HCT116 (cell line): ENCODE measurements around the gene C20orf96.

Experiments
- CTCF ChIP-seq, 3 experiments: fragments of 200-600 bp in 1 of 3; sonication (generic) in 1 of 3; IDR thresholded peaks in 2 of 3; conservative IDR thresholded peaks in 1 of 3; 2 replicates each; pipeline ENCODE4 v1.5.1; 2012 to 2017; ENCODE audit warnings: low read depth in 2 of 3, low read length in 2 of 3, antibody characterized with exemption in 1 of 3, borderline replicate concordance in 1 of 3, control low read depth in 1 of 3, mild to moderate bottlenecking in 1 of 3, mixed read lengths in 1 of 3, mixed run types in 1 of 3, moderate library complexity in 1 of 3; ENCODE audit not compliant: insufficient read depth in 1 of 3
- FOSL1 ChIP-seq: IDR thresholded peaks from 2 replicates; pipeline ENCODE4 v1.6.1; 2012; ENCODE audit warnings: low read depth
- POLR2AphosphoS5 ChIP-seq: IDR thresholded peaks from 2 replicates; pipeline ENCODE4 v1.6.1; 2011; ENCODE audit warnings: mild to moderate bottlenecking, low read depth, low read length, moderate library complexity
- RAD21 ChIP-seq: IDR thresholded peaks from 2 replicates; pipeline ENCODE4 v1.6.1; 2012; ENCODE audit warnings: low read depth, mild to moderate bottlenecking

DNA sequence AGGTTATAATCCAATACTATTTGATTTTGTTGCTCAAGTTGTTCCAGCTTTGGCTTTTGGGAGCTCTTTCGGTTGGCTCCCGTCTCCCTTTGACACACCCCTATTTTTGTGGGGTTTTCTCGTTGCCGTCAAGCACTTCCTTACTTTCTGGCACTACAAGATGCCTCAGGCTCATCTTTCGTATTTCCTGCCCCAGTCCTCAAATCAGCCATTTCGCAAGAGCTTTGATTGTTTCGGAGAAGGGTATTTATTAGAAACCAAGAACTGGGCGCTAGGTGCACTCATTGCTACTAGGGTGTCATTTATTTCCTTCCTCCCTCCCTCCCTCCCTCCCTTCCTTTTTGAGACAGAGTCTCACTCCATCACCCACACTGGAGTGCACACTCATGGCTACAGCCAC, 21.5 kb upstream of the C20orf96 start:
- no peak for TF ChIP-seq CTCF (IDR thresholded peaks at IDR 0.05 in 2 of 3, conservative IDR thresholded peaks at IDR 0.05 in 1 of 3; ENCODE audit: borderline replicate concordance in 1 of 3, insufficient read depth in 1 of 3, low read depth in 2 of 3, low read length in 2 of 3)
- no peak for TF ChIP-seq RAD21
- TF ChIP-seq POLR2AphosphoS5 = no peak
- TF ChIP-seq FOSL1 = no peak
